Measurements from ENCODE around the gene PTPN5. TPM values are rescaled to one million over a fixed set of nuclear protein-coding genes. Genes with fewer than 3 reads are reported as not detected.

Gene PTPN5
- total RNA-seq, 2 experiments from 2014 or later, result not detected

GRCh38 chr11:18704045-18704645 lies 87.5 kb downstream of the PTPN5 start:
- Histone ChIP-seq H3K4me3 (ENCODE audit: low read depth, low read length, poor library complexity, severe bottlenecking) (no peak overlapping the region), H4K20me1 (ENCODE audit: insufficient read depth, low read length) (no peaks in the 10 kb centered on the region), H2AFZ (ENCODE audit: low read length) (no peak overlapping the region), H3K9me2 (ENCODE audit: insufficient read depth, low read length) (no peaks in the 10 kb centered on the region), H3K27ac (ENCODE audit: low read depth, low read length, poor library complexity, severe bottlenecking) (no peak overlapping the region), H3K36me3 (ENCODE audit: insufficient read depth, low read length) (no peaks in the 10 kb centered on the region), H3K79me2 (ENCODE audit: insufficient read depth, low read depth, low read length) (no peaks in the 10 kb centered on the region), H3K4me2 (ENCODE audit: low read length) (no peak overlapping the region), H3K9me3 (ENCODE audit: low read length) (no peaks in the 10 kb centered on the region), H3K4me1 (ENCODE audit: insufficient read depth, low read length, poor library complexity, severe bottlenecking) (peaks cover 7% of the 10 kb centered on the region)
- BruUV-seq (replicated peaks), result no TSS peak
- intact Hi-C loops (cut with micrococcal nuclease; ENCODE audit: unreplicated experiment), result no loop called here
- ChIA-PET CTCF (ENCODE audit: unreplicated experiment) (no interaction called here), POLR2A (no interaction called here)
- no peak for DNase-seq (ENCODE audit: low spot score)
- TF ChIP-seq EZH2phosphoT487 (IDR thresholded peaks at IDR 0.05; ENCODE audit: borderline replicate concordance, low read depth, low read length), result no peak
- TF ChIP-seq CTCF (conservative IDR thresholded peaks at IDR 0.05; ENCODE audit: low read length), result no peak

- Histone ChIP-seq H3K9me2 (ENCODE audit: insufficient read depth, low read length) (no peaks in the 10 kb centered on the region), H3K4me2 (ENCODE audit: low read length) (no peak overlapping the region), H3K4me1 (ENCODE audit: insufficient read depth, low read length, poor library complexity, severe bottlenecking) (peaks cover 11% of the 10 kb centered on the region), H3K36me3 (ENCODE audit: insufficient read depth, low read length) (no peaks in the 10 kb centered on the region), H3K27ac (ENCODE audit: low read depth, low read length, poor library complexity, severe bottlenecking) (no peak overlapping the region), H2AFZ (ENCODE audit: low read length) (no peak overlapping the region), H3K4me3 (ENCODE audit: low read depth, low read length, poor library complexity, severe bottlenecking) (no peak overlapping the region), H3K79me2 (ENCODE audit: insufficient read depth, low read depth, low read length) (no peaks in the 10 kb centered on the region), H4K20me1 (ENCODE audit: insufficient read depth, low read length) (no peaks in the 10 kb centered on the region), H3K9me3 (ENCODE audit: low read length) (no peaks in the 10 kb centered on the region)
- DNase-seq (ENCODE audit: low spot score), result no peak
- ChIA-PET POLR2A (interaction anchor here (0.7 kb wide), 1 partner anchor 74 kb away, joined by 3 read pairs; no protein-coding TSS in a partner anchor), CTCF (ENCODE audit: unreplicated experiment) (no interaction called here)
- TF ChIP-seq CTCF (conservative IDR thresholded peaks at IDR 0.05; ENCODE audit: low read length) (no peak), EZH2phosphoT487 (IDR thresholded peaks at IDR 0.05; ENCODE audit: borderline replicate concordance, low read depth, low read length) (no peak)
- no TSS peak for BruUV-seq (replicated peaks)
- intact Hi-C loops (cut with micrococcal nuclease; ENCODE audit: unreplicated experiment), result no loop called here
Observed at GRCh38 chr11:18703001-18703763, 88.4 kb downstream of the PTPN5 start.

GRCh38 chr11:18701614-18702216 lies 89.9 kb downstream of the PTPN5 start:
- no peaks in the 10 kb centered on the region for H4K20me1 ChIP-seq (ENCODE audit: insufficient read depth, low read length)
- POLR2A ChIA-PET, result no interaction called here
- H3K9me2 ChIP-seq (ENCODE audit: insufficient read depth, low read length), result no peaks in the 10 kb centered on the region
- TF ChIP-seq CTCF (conservative IDR thresholded peaks at IDR 0.05; ENCODE audit: low read length), result no peak
- no peak for TF ChIP-seq EZH2phosphoT487 (IDR thresholded peaks at IDR 0.05; ENCODE audit: borderline replicate concordance, low read depth, low read length)
- CTCF ChIA-PET (ENCODE audit: unreplicated experiment), result no interaction called here
- H3K4me3 ChIP-seq (ENCODE audit: low read depth, low read length, poor library complexity, severe bottlenecking), result no peak overlapping the region
- H3K36me3 ChIP-seq (ENCODE audit: insufficient read depth, low read length), result no peaks in the 10 kb centered on the region
- no TSS peak for BruUV-seq (replicated peaks)
- H3K9me3 ChIP-seq (ENCODE audit: low read length), result no peaks in the 10 kb centered on the region
- DNase-seq (ENCODE audit: low spot score), result no peak
- no peak overlapping the region for H2AFZ ChIP-seq (ENCODE audit: low read length)
- no peak overlapping the region for H3K27ac ChIP-seq (ENCODE audit: low read depth, low read length, poor library complexity, severe bottlenecking)
- intact Hi-C loops (cut with micrococcal nuclease; ENCODE audit: unreplicated experiment), result no loop called here
- H3K4me2 ChIP-seq (ENCODE audit: low read length), result no peak overlapping the region
- no peaks in the 10 kb centered on the region for H3K79me2 ChIP-seq (ENCODE audit: insufficient read depth, low read depth, low read length)
- peaks cover 15% of the 10 kb centered on the region for H3K4me1 ChIP-seq (ENCODE audit: insufficient read depth, low read length, poor library complexity, severe bottlenecking)
